LNCaP clone FGC (cell line): ENCODE data around the gene BPIFB2.

Experiments used
- DNase-seq: peaks from one replicate; pipeline ENCODE4 v3.0.0-alpha.2; 2011; ENCODE audit warnings: low read depth
- H3K4me3 ChIP-seq: 2 replicates; pipeline ENCODE4 v1.5.1; 2011; ENCODE audit warnings: mild to moderate bottlenecking, low read depth, low read length, control low read depth
- CTCF ChIP-seq: IDR thresholded peaks from 2 replicates; pipeline ENCODE4 v1.5.1; 2012; ENCODE audit warnings: mild to moderate bottlenecking; ENCODE audit not compliant: control insufficient read depth, insufficient read depth; ENCODE audit errors: extremely low read depth

BPIFB2 gene

GRCh38 chr20:33010674-33011449 lies 3.4 kb downstream of the BPIFB2 start:
- H3K4me3 ChIP-seq = no peak overlapping the region
- DNase-seq = no peak
- no peak for TF ChIP-seq CTCF

GRCh38 chr20:33012327-33013189 lies 5.1 kb downstream of the BPIFB2 start:
- DNase-seq = no peak
- TF ChIP-seq CTCF = no peak
- no peak overlapping the region for H3K4me3 ChIP-seq

GRCh38 chr20:33013701-33014326 lies 6.3 kb downstream of the BPIFB2 start:
- DNase-seq = no peak
- TF ChIP-seq CTCF = no peak

GRCh38 chr20:33014336-33015113 lies 7.0 kb downstream of the BPIFB2 start:
- H3K4me3 ChIP-seq = no peak overlapping the region
- DNase-seq = no peak
- no peak for TF ChIP-seq CTCF

More at GRCh38 chr20:33013701-33014326, 6.3 kb downstream of the BPIFB2 start:
- no peak overlapping the region for H3K4me3 ChIP-seq

- H3K4me3 ChIP-seq = no peak overlapping the region
- DNase-seq = no peak
- TF ChIP-seq CTCF = no peak
These were observed 7.6 kb downstream of the BPIFB2 start for GRCh38 chr20:33015114-33015484.

- no peak for DNase-seq
- no peak overlapping the region for H3K4me3 ChIP-seq
- no peak for TF ChIP-seq CTCF
These were observed 8.4 kb downstream of the BPIFB2 start for GRCh38 chr20:33015700-33016580.
